GM23248 (cell line): ENCODE measurements around the gene GMNN.

ENCODE experiments used
- EZH2 ChIP-seq: fragments of 200-600 bp; sonication (generic); IDR thresholded peaks from 2 replicates; pipeline ENCODE4 v1.6.1; 2018; ENCODE audit warnings: antibody characterized with exemption, mild to moderate bottlenecking; ENCODE audit not compliant: insufficient read depth, poor library complexity, severe bottlenecking
- EZH2phosphoT487 ChIP-seq: fragments of 200-600 bp; sonication (generic); IDR thresholded peaks from 2 replicates; pipeline ENCODE4 v1.6.1; 2018; ENCODE audit warnings: antibody characterized with exemption, moderate library complexity, mild to moderate bottlenecking, low read depth; ENCODE audit not compliant: insufficient read depth

DNA sequence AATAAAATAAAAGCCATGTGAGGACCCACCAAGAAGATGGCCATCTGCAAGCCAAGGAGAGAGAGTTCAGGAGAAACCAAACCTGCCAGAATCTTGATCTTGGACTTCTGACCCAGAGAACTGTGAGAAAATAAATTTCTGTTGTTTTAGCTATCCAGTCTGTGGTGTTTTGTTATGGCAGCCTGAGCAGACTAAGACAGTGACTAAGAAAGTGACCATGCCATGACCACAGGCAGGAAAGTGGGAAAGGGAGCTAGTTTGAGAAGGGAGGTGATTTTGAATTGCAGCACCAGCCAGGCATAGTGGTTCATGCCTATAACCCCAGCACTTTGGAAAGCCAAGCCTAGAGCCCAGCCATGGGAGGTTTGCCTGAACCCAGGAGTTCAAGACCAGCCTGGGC, 33.9 kb upstream of the GMNN start:
- no peak for TF ChIP-seq EZH2
- no peak for TF ChIP-seq EZH2phosphoT487
